ENCODE measurements around the gene KCNN3. TPM values are rescaled to one million over a fixed set of nuclear protein-coding genes. Genes with fewer than 3 reads are reported as not detected.

Gene KCNN3
- total and polyA plus RNA-seq, 2 of the 8 experiments (the other 6 are each of a cell fraction or from before 2014, with no cell fraction given): 2.8 to 3.7 TPM

DNA sequence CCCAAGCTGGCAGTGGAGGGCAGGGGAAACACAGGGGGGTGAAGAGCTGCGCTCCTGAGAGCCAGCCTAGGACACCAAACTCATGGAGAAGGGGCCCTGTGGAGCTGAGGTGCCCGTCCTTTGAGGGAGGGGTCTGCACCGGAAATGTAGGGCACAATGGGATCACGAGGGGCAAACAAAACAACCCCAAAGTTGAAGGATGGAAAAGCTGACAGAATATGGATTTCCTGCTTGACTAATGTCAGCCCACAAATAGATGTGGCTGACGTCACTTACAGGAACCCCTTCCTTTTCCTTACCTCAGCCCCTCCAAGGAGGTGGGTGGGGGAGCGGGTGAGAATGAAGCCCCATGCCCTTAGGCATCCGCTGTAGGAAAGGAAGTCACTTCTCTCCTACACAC, 110.9 kb downstream of the KCNN3 start (continued):
- TF ChIP-seq RXRA (IDR thresholded peaks at IDR 0.05; ENCODE audit: insufficient read depth, low read depth, low read length) (no peak), SP1 (IDR thresholded peaks at IDR 0.05; ENCODE audit: low read depth, low read length) (no peak), ASH2L (IDR thresholded peaks at IDR 0.05; ENCODE audit: low read length) (no peak), TAF7 (optimal IDR thresholded peaks at IDR 0.05; ENCODE audit: borderline replicate concordance, low read depth, low read length) (no peak), MAFK (IDR thresholded peaks at IDR 0.05; ENCODE audit: low read depth, low read length) (no peak)
- TF ChIP-seq, protein P1, sequence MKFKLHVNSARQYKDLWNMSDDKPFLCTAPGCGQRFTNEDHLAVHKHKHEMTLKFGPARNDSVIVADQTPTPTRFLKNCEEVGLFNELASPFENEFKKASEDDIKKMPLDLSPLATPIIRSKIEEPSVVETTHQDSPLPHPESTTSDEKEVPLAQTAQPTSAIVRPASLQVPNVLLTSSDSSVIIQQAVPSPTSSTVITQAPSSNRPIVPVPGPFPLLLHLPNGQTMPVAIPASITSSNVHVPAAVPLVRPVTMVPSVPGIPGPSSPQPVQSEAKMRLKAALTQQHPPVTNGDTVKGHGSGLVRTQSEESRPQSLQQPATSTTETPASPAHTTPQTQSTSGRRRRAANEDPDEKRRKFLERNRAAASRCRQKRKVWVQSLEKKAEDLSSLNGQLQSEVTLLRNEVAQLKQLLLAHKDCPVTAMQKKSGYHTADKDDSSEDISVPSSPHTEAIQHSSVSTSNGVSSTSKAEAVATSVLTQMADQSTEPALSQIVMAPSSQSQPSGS (IDR thresholded peaks at IDR 0.05; ENCODE audit: low read length): no peak
